ENCODE measurements around the gene ZNF273. TPM values are rescaled to one million over a fixed set of nuclear protein-coding genes. Genes with fewer than 3 reads are reported as not detected.

Gene ZNF273
- polyA plus RNA-seq, 1 of the 3 experiments (the other 2 are of a cell fraction): 2.3 TPM

- Histone ChIP-seq H3K27ac (ENCODE audit: low read depth in 2 of 2, low read length in 1 of 2) (no peak overlapping the region), H2AFZ (ENCODE audit: low read depth) (no peak overlapping the region), H3K9me2 (no peaks in the 10 kb centered on the region; the same call in 1 of the 2 replicates), H3K4me3 (ENCODE audit: low read depth in 2 of 2, low read length in 1 of 2) (no peak overlapping the region), H3F3A (replicated peaks; ENCODE audit: insufficient read depth) (no peaks in the 10 kb centered on the region), H3K79me2 (ENCODE audit: insufficient read depth) (no peaks in the 10 kb centered on the region), H3K9ac (no peak overlapping the region), H3K4me1 (ENCODE audit: control insufficient read depth in 1 of 2, insufficient read depth in 2 of 2, low read depth in 1 of 2, low read length in 1 of 2) (no peaks in the 10 kb centered on the region), H3K4me2 (no peak overlapping the region), H3K36me3 (replicated peaks in 1 of 2; ENCODE audit: control insufficient read depth in 1 of 2, insufficient read depth in 2 of 2, low read length in 1 of 2) (peaks cover 0 to 35% of the 10 kb centered on the region in 2 experiments), H4K20me1 (ENCODE audit: insufficient read depth) (no peaks in the 10 kb centered on the region), H3K9me3 (peaks cover 30% of the 10 kb centered on the region), H3K27me3 (ENCODE audit: insufficient read depth) (no peaks in the 10 kb centered on the region)
- POLR2A ChIA-PET: no interaction called here
- no peak for DNase-seq
- WGBS (ENCODE audit: low lambda C conversion rate): 65% methylated on average over 1 of the region's 1 CpG
- CTCF ChIA-PET: interaction anchor here (2.9 kb wide), 1 partner anchor 13 kb away, joined by 29 read pairs; no protein-coding TSS in a partner anchor
- TF ChIP-seq CHD2 (IDR thresholded peaks at IDR 0.05; ENCODE audit: low read length, partially characterized antibody): no peak
- TF ChIP-seq POLR2AphosphoS5 (IDR thresholded peaks at IDR 0.05; ENCODE audit: low read depth, low read length): no peak
- TF ChIP-seq FOXJ3 (CRISPR knock-in tag; IDR thresholded peaks at IDR 0.05): no peak
- no peak for TF ChIP-seq MXI1 (IDR thresholded peaks at IDR 0.05; ENCODE audit: low read depth, low read length)
- no peak for TF ChIP-seq RAD21 (IDR thresholded peaks at IDR 0.05; ENCODE audit: low read length)
- no peak for TF ChIP-seq MEF2A (IDR thresholded peaks at IDR 0.05; ENCODE audit: borderline replicate concordance, low read depth)
- TF ChIP-seq TEAD4 (IDR thresholded peaks at IDR 0.05; ENCODE audit: borderline replicate concordance, insufficient read depth): no peak
- TF ChIP-seq EZH2phosphoT487 (IDR thresholded peaks at IDR 0.05; ENCODE audit: borderline replicate concordance, low read depth): no peak
- no peak for TF ChIP-seq USF1 (IDR thresholded peaks at IDR 0.05; ENCODE audit: borderline replicate concordance, low read depth)
- TF ChIP-seq REST (IDR thresholded peaks at IDR 0.05; ENCODE audit: low read depth, low read length): no peak
Measured at GRCh38 chr7:64934478-64934877, 31.4 kb downstream of the ZNF273 start.

GRCh38 chr7:64938540-64938939 lies 35.5 kb downstream of the ZNF273 start:
- H3F3A ChIP-seq (replicated peaks; ENCODE audit: insufficient read depth): no peaks in the 10 kb centered on the region
- H4K20me1 ChIP-seq (ENCODE audit: insufficient read depth): no peaks in the 10 kb centered on the region
- H2AFZ ChIP-seq (ENCODE audit: low read depth): no peak overlapping the region
- no peaks in the 10 kb centered on the region for H3K79me2 ChIP-seq (ENCODE audit: insufficient read depth)
- H3K27ac ChIP-seq (ENCODE audit: low read depth in 2 of 2, low read length in 1 of 2): no peak overlapping the region
- POLR2A ChIA-PET: no interaction called here
- CTCF ChIA-PET: interaction anchor here (0.6 to 2.4 kb wide), 4 partner anchors 9 to 273 kb away, joined by 3 to 13 read pairs (median 4); partner anchors contain the start of gene ZNF107
- peaks cover 10% of the 10 kb centered on the region; the same call in 1 of the 2 replicates for H3K9me3 ChIP-seq
- peaks cover 0 to 11% of the 10 kb centered on the region in 2 experiments for H3K36me3 ChIP-seq (replicated peaks in 1 of 2; ENCODE audit: control insufficient read depth in 1 of 2, insufficient read depth in 2 of 2, low read length in 1 of 2)
- no peak overlapping the region for H3K4me3 ChIP-seq (ENCODE audit: low read depth in 2 of 2, low read length in 1 of 2)
- WGBS (ENCODE audit: low lambda C conversion rate): 98% methylated on average over 1 of the region's 1 CpG
- H3K9ac ChIP-seq: no peak overlapping the region
- H3K4me2 ChIP-seq: no peak overlapping the region
- H3K27me3 ChIP-seq (ENCODE audit: insufficient read depth): no peaks in the 10 kb centered on the region
- H3K4me1 ChIP-seq (ENCODE audit: control insufficient read depth in 1 of 2, insufficient read depth in 2 of 2, low read depth in 1 of 2, low read length in 1 of 2): no peaks in the 10 kb centered on the region
- DNase-seq: no peak
- no peaks in the 10 kb centered on the region for H3K9me2 ChIP-seq
- TF ChIP-seq NFIC (IDR thresholded peaks at IDR 0.05; ENCODE audit: borderline replicate concordance) (no peak), EZH2phosphoT487 (IDR thresholded peaks at IDR 0.05; ENCODE audit: borderline replicate concordance, low read depth) (no peak), REST (IDR thresholded peaks at IDR 0.05; ENCODE audit: low read depth, low read length) (no peak), CTCF (IDR thresholded peaks at IDR 0.05) (no peak), MAX (IDR thresholded peaks at IDR 0.05; ENCODE audit: low read depth) (no peak), GABPA (IDR thresholded peaks at IDR 0.05; ENCODE audit: low read depth) (no peak), CHD2 (IDR thresholded peaks at IDR 0.05; ENCODE audit: low read length, partially characterized antibody) (no peak), RAD21 (IDR thresholded peaks at IDR 0.05; ENCODE audit: low read length) (no peak), SMC3 (IDR thresholded peaks at IDR 0.05; ENCODE audit: low read depth, low read length) (no peak), RXRA (IDR thresholded peaks at IDR 0.05; ENCODE audit: borderline replicate concordance, low read depth) (no peak)

All from SK-N-SH (cell line).